ENCODE results near the gene TMEM220. TPM values are rescaled to one million over a fixed set of nuclear protein-coding genes. Genes with fewer than 3 reads are reported as not detected.

The TMEM220 gene
- total RNA-seq, 1 experiment from 2014 or later: 4.0 TPM

DNA sequence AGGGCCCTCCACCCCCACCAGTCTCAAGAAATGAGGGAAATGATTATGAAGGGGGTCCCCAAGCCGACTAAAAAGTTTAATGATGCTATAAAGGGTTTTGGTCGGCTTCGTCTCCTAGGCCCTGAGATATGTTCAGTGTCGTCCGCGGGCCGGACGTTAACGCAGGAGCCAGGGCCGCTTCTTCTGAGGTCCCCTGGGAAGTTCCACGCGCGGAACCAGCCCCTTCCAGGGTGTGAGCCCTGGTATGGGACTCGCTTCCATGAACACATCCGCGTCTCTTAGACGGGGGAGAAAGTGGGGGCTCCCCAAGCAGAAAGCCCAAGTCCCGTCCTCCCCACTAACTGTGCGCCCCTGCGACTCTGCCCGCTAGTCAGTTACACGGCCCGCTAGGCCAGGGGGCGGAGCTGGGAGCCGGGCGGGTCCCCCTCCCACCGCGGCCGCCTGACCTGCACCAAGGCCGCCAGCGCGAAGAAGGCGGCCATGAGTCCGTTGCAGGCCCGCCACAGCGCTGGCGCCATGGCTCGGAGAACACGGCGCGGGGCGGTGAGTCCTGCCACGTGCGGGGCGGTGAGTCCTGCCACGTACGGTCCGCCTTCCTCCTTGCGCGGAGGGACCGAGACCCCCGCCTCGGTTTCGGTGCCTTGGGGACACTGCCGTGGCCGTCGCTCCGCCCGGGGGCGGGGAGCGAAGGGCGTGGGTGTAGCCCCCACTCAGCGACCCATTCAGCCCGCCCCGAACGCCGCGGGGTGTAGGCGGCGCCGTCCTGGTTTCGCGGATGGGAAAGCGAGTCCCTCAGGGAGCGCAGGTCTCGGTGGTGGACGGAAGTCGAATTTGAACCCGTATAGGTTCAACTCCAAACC lies at the start of gene TMEM220 (continued):
- no peak for TF ChIP-seq AFF4 (CRISPR knock-in tag; IDR thresholded peaks at IDR 0.05; ENCODE audit: borderline replicate concordance)
- TF ChIP-seq ZNF232 (CRISPR knock-in tag; IDR thresholded peaks at IDR 0.05): no peak
- TF ChIP-seq, protein P1, sequence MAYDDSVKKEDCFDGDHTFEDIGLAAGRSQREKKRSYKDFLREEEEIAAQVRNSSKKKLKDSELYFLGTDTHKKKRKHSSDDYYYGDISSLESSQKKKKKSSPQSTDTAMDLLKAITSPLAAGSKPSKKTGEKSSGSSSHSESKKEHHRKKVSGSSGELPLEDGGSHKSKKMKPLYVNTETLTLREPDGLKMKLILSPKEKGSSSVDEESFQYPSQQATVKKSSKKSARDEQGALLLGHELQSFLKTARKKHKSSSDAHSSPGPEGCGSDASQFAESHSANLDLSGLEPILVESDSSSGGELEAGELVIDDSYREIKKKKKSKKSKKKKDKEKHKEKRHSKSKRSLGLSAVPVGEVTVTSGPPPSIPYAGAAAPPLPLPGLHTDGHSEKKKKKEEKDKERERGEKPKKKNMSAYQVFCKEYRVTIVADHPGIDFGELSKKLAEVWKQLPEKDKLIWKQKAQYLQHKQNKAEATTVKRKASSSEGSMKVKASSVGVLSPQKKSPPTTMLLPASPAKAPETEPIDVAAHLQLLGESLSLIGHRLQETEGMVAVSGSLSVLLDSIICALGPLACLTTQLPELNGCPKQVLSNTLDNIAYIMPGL (CRISPR knock-in tag; IDR thresholded peaks at IDR 0.05): peak; percentile 38; the same call in 1 of the 2 replicates
- TF ChIP-seq, protein P2, sequence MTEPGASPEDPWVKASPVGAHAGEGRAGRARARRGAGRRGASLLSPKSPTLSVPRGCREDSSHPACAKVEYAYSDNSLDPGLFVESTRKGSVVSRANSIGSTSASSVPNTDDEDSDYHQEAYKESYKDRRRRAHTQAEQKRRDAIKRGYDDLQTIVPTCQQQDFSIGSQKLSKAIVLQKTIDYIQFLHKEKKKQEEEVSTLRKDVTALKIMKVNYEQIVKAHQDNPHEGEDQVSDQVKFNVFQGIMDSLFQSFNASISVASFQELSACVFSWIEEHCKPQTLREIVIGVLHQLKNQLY (CRISPR knock-in tag; IDR thresholded peaks at IDR 0.05): no peak
- TF ChIP-seq RELA (CRISPR knock-in tag; IDR thresholded peaks at IDR 0.05; ENCODE audit: borderline replicate concordance): 0 out of 2 replicates have a peak, but pooled peaks have one; percentile 35
- no peak for TF ChIP-seq ZNF425 (CRISPR knock-in tag; conservative IDR thresholded peaks at IDR 0.05)
- TF ChIP-seq JAZF1 (CRISPR knock-in tag; IDR thresholded peaks at IDR 0.05): no peak
- TF ChIP-seq, protein P3, sequence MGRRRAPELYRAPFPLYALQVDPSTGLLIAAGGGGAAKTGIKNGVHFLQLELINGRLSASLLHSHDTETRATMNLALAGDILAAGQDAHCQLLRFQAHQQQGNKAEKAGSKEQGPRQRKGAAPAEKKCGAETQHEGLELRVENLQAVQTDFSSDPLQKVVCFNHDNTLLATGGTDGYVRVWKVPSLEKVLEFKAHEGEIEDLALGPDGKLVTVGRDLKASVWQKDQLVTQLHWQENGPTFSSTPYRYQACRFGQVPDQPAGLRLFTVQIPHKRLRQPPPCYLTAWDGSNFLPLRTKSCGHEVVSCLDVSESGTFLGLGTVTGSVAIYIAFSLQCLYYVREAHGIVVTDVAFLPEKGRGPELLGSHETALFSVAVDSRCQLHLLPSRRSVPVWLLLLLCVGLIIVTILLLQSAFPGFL (CRISPR knock-in tag; IDR thresholded peaks at IDR 0.05; ENCODE audit: borderline replicate concordance): no peak
- TF ChIP-seq SMAD3 (CRISPR knock-in tag; IDR thresholded peaks at IDR 0.05; ENCODE audit: borderline replicate concordance): no peak
- TF ChIP-seq, protein P4, sequence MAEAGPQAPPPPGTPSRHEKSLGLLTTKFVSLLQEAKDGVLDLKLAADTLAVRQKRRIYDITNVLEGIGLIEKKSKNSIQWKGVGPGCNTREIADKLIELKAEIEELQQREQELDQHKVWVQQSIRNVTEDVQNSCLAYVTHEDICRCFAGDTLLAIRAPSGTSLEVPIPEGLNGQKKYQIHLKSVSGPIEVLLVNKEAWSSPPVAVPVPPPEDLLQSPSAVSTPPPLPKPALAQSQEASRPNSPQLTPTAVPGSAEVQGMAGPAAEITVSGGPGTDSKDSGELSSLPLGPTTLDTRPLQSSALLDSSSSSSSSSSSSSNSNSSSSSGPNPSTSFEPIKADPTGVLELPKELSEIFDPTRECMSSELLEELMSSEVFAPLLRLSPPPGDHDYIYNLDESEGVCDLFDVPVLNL (CRISPR knock-in tag; IDR thresholded peaks at IDR 0.05; ENCODE audit: borderline replicate concordance, low read depth): peak; percentile 77
- 0 out of 2 replicates have a peak, but pooled peaks have one; percentile 31 for TF ChIP-seq NR3C1 (CRISPR knock-in tag; conservative IDR thresholded peaks at IDR 0.05; ENCODE audit: low read depth)
- no peak for TF ChIP-seq MXD4 (CRISPR knock-in tag; IDR thresholded peaks at IDR 0.05; ENCODE audit: borderline replicate concordance)
- peak; percentile 84 for TF ChIP-seq FOXK1 (CRISPR knock-in tag; IDR thresholded peaks at IDR 0.05)
- no peak for TF ChIP-seq PRRX2 (CRISPR knock-in tag; IDR thresholded peaks at IDR 0.05)
- no peak for TF ChIP-seq ZNF317 (CRISPR knock-in tag; IDR thresholded peaks at IDR 0.05; ENCODE audit: borderline replicate concordance, low read depth)
- TF ChIP-seq, protein P5, sequence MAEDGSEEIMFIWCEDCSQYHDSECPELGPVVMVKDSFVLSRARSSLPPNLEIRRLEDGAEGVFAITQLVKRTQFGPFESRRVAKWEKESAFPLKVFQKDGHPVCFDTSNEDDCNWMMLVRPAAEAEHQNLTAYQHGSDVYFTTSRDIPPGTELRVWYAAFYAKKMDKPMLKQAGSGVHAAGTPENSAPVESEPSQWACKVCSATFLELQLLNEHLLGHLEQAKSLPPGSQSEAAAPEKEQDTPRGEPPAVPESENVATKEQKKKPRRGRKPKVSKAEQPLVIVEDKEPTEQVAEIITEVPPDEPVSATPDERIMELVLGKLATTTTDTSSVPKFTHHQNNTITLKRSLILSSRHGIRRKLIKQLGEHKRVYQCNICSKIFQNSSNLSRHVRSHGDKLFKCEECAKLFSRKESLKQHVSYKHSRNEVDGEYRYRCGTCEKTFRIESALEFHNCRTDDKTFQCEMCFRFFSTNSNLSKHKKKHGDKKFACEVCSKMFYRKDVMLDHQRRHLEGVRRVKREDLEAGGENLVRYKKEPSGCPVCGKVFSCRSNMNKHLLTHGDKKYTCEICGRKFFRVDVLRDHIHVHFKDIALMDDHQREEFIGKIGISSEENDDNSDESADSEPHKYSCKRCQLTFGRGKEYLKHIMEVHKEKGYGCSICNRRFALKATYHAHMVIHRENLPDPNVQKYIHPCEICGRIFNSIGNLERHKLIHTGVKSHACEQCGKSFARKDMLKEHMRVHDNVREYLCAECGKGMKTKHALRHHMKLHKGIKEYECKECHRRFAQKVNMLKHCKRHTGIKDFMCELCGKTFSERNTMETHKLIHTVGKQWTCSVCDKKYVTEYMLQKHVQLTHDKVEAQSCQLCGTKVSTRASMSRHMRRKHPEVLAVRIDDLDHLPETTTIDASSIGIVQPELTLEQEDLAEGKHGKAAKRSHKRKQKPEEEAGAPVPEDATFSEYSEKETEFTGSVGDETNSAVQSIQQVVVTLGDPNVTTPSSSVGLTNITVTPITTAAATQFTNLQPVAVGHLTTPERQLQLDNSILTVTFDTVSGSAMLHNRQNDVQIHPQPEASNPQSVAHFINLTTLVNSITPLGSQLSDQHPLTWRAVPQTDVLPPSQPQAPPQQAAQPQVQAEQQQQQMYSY (CRISPR knock-in tag; IDR thresholded peaks at IDR 0.05): 0 out of 2 replicates have a peak, but pooled peaks have one; percentile 27
